ENCODE results near the gene PRKG1. TPM values are rescaled to one million over a fixed set of nuclear protein-coding genes. Genes with fewer than 3 reads are reported as not detected.

The PRKG1 gene
- total and polyA plus RNA-seq, 4 donors, result 0.46 to 5.1 (median 1.5) TPM

- Histone ChIP-seq H3K27me3 (ENCODE audit: control insufficient read depth in 4 of 4, insufficient read depth in 4 of 4, low read length in 3 of 4) (no peaks in the 10 kb centered on the region), H3K4me1 (ENCODE audit: control insufficient read depth in 4 of 4, insufficient read depth in 4 of 4, low read length in 3 of 4) (no peaks in the 10 kb centered on the region), H3K9ac (ENCODE audit: low read depth in 1 of 2, low read length in 2 of 2) (no peak overlapping the region), H3K4me3 (ENCODE audit: low read depth in 1 of 3, low read length in 3 of 3) (no peak overlapping the region), H3K9me3 (ENCODE audit: control insufficient read depth in 4 of 4, low read length in 3 of 4) (no peaks in the 10 kb centered on the region), H3K27ac (ENCODE audit: low read depth in 1 of 2, low read length in 2 of 2) (no peak overlapping the region), H3K36me3 (ENCODE audit: control insufficient read depth in 4 of 4, insufficient read depth in 3 of 4, low read depth in 1 of 4, low read length in 3 of 4) (no peaks in the 10 kb centered on the region)
- peak in 1 of 2 donors; percentile 15 for TF ChIP-seq RXRA (IDR thresholded peaks at IDR 0.05)
- TF ChIP-seq FOXA1 (IDR thresholded peaks at IDR 0.05), result no peak
- 73% methylated on average over 4 of the region's 4 CpGs for WGBS
- DNase-seq (ENCODE audit: low spot score), result no peak
Measured at GRCh38 chr10:51867956-51868355, 793.7 kb downstream of the PRKG1 start.

- Histone ChIP-seq H3K4me3 (ENCODE audit: low read depth in 1 of 3, low read length in 3 of 3) (no peak overlapping the region), H3K27ac (ENCODE audit: low read depth in 1 of 2, low read length in 2 of 2) (no peak overlapping the region), H3K36me3 (ENCODE audit: control insufficient read depth in 4 of 4, insufficient read depth in 3 of 4, low read depth in 1 of 4, low read length in 3 of 4) (no peaks in the 10 kb centered on the region), H3K27me3 (ENCODE audit: control insufficient read depth in 4 of 4, insufficient read depth in 4 of 4, low read length in 3 of 4) (no peaks in the 10 kb centered on the region), H3K9me3 (ENCODE audit: control insufficient read depth in 4 of 4, low read length in 3 of 4) (no peaks in the 10 kb centered on the region), H3K9ac (ENCODE audit: low read depth in 1 of 2, low read length in 2 of 2) (no peak overlapping the region), H3K4me1 (ENCODE audit: control insufficient read depth in 4 of 4, insufficient read depth in 4 of 4, low read length in 3 of 4) (no peaks in the 10 kb centered on the region)
- 86% methylated on average over 3 of the region's 3 CpGs for WGBS
- TF ChIP-seq ATF3 (IDR thresholded peaks at IDR 0.05), result no peak
- no peak for TF ChIP-seq TAF1 (conservative IDR thresholded peaks at IDR 0.05)
- no peak for TF ChIP-seq HNF4A (conservative IDR thresholded peaks at IDR 0.05)
- DNase-seq (ENCODE audit: low spot score), result no peak
Measured at GRCh38 chr10:51874131-51874530, 799.8 kb downstream of the PRKG1 start.

- WGBS, result 68% methylated on average over 5 of the region's 5 CpGs
- no peaks in the 10 kb centered on the region for H3K27me3 ChIP-seq (ENCODE audit: control insufficient read depth in 4 of 4, insufficient read depth in 4 of 4, low read length in 3 of 4)
- no peak for DNase-seq (ENCODE audit: low spot score)
Measured at GRCh38 chr10:51875610-51876009, 801.3 kb downstream of the PRKG1 start.

More at GRCh38 chr10:51875610-51876009, 801.3 kb downstream of the PRKG1 start:
- Histone ChIP-seq H3K27ac (ENCODE audit: low read depth in 1 of 2, low read length in 2 of 2) (no peak overlapping the region), H3K36me3 (ENCODE audit: control insufficient read depth in 4 of 4, insufficient read depth in 3 of 4, low read depth in 1 of 4, low read length in 3 of 4) (no peaks in the 10 kb centered on the region), H3K4me3 (ENCODE audit: low read depth in 1 of 3, low read length in 3 of 3) (no peak overlapping the region), H3K4me1 (ENCODE audit: control insufficient read depth in 4 of 4, insufficient read depth in 4 of 4, low read length in 3 of 4) (no peaks in the 10 kb centered on the region), H3K9ac (ENCODE audit: low read depth in 1 of 2, low read length in 2 of 2) (no peak overlapping the region), H3K9me3 (ENCODE audit: control insufficient read depth in 4 of 4, low read length in 3 of 4) (no peaks in the 10 kb centered on the region)
- TF ChIP-seq ZBTB33 (IDR thresholded peaks at IDR 0.05) (no peak), CTCF (IDR thresholded peaks at IDR 0.05; ENCODE audit: low read depth, low read length, missing input control) (no peak), NR2F2 (IDR thresholded peaks at IDR 0.05) (no peak), RXRA (IDR thresholded peaks at IDR 0.05) (no peak), EGR1 (IDR thresholded peaks at IDR 0.05; ENCODE audit: low read depth in 2 of 2) (no peak), TAF1 (conservative IDR thresholded peaks at IDR 0.05) (no peak), FOXA1 (IDR thresholded peaks at IDR 0.05) (no peak), REST (IDR thresholded peaks at IDR 0.05) (no peak), ATF3 (IDR thresholded peaks at IDR 0.05) (no peak)
